ENCODE results near the gene OXER1.

OXER1 gene

DNA sequence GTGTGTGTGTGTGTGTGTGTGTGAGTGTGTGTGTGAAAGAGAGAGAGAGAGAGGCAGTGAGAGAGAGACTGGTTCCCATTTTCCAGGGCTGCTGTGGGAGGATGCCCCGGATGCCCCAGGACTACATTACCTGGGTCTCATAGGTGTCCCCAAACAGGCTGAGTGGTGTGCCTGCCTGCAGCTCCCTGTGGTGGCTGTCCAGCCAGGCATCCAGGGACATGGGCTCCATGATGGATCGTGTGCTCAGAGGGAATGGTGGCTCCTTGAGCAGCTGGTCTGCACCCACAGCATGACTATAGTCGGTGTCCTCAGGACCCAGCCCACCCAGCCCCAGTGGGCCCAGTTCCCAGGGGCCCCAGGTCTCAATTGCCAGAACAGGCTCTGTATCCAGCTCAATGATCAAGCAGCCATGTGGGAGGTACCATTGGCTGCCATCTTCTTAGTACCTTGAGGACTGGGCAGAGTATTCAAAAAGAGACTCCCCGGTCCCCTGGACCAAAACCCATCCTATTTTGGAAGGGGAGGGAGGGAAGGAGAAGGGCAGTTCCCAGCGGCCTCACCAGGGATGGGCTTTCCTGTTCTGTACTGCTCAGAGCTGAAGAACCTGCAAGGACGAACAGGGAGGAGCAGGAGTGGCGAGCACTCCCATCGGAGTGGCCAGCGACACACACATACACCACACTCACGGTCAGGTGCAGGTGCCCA, 5.8 kb upstream of the OXER1 start:
- DNase-seq (ENCODE audit: low spot score) = no peak

DNA sequence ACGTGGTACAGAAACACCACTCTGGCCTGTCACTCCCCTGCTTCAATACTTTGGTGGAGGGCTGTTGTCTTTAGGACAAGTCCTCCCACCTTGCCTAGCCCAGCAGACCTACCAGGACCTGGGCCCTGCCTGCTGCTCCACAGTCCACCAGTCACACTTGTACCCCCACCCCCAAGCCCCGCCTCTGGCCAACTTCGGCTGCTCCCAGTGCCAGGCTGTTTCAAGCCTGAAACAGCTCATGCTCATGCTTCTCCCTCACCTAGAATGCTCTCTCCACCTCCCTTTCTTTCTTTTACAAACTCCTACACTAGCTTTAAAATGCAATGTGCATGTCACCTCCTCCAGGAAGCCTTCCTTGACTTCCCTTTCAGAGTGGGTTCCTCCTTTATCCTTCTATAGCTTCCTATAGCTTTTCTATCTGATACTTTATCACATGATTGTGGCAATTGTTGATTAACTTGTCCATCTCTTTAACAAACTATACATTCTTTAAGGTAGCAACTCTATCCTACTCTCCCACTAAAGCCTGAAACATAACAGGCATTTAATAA, 4.8 kb upstream of the OXER1 start:
- DNase-seq (ENCODE audit: low spot score) = no peak

DNA sequence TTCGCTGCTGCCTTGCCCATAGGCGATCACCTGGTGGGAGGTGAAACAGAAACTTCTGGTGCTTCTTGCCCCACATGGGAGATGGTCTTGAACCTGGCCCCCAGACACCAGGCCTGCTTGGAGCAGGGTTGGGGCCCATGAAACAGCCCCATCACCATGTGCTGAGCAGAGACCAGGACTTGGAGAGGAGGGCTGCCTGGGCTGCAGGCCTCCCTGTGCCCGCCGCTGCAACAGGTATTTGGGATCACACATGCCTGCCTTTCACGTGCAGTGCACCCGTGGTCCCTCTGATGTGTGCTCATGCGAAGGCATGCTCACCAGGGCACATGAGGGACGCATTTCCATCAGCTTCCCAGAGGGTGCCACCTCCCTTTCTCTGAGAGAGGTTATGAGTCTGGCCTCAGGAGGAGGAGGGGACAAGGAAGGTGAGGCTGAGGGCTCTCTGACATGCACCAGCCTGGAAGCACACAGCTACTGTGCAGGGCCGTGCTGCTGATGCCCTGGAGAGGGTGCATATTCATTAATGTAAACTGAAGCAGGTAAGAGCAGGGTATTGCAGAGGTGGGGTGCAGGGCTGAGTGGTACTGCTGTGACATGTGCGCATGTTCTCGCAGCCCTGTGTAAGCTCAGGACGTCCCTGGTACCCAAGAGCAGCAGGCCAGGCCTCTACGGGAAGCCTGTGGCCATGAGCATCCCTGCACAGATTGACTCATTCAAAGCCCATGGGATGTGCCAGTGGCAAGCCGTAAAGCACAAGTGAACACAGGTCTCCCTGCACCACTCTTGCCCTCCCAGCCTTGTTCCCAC, 4.2 kb upstream of the OXER1 start:
- DNase-seq (ENCODE audit: low spot score) = no peak

DNA sequence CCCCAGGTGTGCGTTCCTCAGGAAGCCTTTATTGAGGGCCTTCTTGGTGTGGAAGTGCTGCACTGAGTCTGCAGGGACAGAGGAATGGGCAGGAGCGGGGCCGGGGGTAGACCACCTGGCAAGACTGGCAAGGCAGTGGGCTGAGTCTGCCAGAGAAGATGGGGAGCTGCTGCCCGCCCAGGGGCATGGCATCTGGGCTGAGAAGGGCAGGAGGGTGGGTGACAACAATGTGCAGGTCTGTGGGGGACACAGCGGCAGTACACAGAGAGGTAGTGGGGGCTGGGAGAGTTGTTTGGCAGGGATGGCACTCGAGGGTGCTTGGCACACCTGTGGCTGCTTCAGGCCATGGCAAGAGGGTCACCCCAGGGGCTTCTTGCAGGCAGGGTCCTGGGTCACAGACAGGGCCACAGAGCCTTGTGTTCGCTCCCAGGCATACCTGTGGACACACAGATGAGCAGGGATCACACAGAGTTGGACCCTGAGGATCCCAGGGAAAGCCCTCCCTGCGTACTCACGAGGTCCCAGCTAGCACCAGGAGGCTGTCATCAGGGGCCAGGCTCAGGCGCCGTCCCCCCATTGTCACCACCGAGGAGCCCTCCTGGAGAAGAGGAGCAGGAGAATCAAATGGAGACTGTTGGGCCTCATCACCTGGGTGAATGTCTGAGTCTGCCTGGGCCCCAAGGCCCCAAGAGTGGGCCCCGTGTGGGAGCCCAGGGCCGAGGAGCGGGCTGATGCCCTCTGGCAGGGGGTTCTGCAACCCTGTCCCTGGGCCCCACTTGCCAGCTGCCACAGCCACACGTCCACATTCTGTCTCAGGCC, 3.4 kb upstream of the OXER1 start:
- no peak for DNase-seq (ENCODE audit: low spot score)

DNA sequence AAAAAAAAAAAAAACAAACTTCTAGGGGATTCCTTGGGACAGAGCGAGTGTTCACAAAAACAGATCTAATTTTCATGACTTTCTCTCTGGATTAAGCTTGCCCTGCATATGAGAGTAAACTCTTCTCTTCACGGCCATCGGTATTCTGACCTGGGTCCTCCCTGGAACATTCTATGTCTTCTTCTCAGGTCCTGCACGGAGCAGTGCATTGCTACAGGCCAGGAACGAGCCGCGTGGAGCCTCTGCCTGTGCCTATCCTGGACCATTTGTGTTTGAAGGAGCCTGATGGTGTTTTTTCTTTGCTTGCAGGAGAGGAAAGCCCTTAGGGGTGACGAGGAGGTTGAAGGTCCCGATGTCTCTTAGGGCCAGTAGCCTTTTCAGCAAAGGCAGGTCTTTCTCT, 1.8 kb upstream of the OXER1 start:
- DNase-seq (ENCODE audit: low spot score) = no peak

DNA sequence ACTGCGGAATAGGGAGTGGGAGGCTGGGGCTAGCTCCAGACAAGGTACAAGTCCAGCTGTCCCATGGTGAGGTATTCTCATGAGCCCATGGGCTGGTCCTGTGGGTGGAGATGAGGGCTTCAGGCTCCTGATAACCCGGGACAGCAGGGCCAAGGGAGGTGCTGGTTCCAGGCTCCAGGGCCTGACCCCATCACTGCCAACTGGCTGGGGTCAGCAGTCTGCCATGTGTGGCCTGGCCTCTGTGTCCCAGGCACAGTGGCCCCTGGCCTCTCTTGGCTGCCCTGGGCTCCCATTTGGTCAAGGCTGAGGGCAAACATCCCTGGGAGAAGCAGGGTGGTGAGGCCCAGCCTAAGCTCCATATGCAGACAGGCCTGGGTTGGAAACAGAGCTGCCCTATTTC, 966 bp upstream of the OXER1 start:
- DNase-seq (ENCODE audit: low spot score) = no peak

DNA sequence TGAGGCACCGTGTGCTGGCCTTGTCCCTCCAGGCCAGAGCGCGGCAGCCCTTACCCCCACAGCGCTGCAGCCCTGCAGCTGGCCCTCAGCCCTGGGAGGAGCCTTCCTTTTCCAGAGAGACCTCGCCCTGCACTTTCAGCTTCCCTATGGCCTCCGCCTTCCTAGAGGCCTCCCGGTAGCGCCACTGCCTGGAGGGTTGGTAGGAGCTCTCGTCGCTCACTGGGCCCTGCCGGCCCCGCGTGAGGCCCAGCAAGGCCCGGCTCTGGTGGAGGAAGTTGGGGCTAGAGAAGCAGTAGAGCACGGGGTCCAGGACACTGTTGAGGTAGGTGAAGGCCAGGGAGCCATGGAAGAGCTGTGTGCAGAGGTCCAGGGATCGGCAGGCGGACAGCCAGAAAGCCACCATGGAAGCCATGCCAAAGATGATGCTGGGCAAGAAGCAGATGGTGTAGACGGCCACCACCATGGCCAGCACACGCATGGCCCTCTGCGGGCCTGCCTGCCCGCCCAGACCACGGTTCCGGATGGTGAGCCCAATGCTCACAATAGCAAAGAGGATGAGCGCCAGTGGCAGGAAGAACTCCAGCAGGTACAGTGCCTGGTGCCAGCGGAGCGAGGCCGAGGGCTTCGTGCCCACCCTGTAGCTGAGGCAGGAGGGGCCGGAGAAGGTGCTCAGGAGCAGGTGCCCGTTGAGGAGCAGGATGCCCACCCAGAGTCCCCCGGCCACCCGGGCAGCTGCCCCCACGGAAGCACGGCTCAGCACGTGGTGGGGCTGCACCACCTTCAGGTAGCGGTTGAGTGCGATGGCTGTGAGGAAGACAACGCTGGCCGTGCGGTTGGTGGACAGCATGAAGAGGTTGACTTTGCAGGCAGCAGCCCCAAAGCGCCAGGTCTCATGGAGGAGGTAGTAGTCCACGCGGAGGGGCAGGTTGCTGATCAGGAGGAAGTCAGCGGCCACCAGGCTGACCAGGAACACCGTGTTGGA, 821 bp downstream of the OXER1 start:
- no peak for DNase-seq (ENCODE audit: low spot score)

DNA sequence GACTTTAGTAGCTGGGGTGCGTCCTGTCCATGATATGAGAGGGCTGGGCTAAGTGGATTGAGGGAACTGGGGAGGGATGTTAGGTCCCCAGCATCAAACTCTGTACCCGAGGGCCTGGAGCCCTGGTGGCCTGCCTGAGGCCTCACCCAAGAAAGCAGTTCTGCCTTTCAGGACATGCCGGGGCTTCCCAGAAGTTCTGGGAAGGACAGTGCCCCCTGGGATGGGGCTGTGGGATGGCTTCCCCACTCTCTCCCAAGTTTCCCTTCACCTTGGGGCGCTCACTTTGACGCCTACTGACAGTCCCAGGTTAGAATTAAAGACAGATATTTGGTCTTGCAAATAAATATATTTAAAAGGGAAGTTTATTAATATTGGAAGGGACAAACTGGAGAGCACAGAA, 1.8 kb downstream of the OXER1 start:
- DNase-seq (ENCODE audit: low spot score) = no peak

DNA sequence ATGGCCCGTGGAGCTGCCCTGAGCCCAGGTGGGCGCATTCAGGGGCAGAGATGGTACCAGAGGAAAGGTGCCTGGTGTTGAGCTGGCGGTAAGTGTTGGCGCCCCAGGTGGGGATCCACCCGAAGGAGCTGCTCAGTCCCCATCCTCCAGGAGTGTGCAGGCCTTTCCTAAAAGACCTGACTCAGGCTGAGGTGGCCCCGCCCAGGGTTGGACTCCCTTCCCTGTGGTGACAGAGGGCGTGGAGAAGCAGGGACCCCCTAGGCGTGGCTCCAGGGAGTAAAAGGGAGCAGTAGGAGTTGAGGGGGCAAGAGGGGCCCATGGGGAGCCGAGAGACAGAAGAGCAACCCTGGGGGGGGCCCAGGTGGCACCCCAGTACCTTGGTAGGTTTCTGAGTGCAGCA, 2.4 kb downstream of the OXER1 start:
- DNase-seq (ENCODE audit: low spot score) = no peak

DNA sequence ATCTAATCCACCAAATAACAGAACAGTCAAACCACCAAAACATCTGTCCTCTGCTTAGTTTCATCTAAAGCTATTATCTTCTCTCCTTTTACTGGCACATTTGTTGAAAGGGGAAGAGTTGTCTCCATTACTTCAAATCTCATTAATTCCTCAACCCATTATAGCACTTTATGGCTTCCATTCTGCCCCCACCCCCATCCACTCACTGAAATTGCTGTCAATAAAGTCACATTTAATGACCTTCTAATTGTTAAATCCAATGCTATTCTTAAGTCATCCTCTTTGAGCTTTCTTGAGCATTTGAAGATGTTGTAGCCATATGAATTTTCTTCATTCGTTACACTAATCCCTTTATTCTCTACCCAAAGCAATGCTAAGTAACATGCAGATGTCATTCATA, 5.2 kb downstream of the OXER1 start:
- no peak for DNase-seq (ENCODE audit: low spot score)

DNA sequence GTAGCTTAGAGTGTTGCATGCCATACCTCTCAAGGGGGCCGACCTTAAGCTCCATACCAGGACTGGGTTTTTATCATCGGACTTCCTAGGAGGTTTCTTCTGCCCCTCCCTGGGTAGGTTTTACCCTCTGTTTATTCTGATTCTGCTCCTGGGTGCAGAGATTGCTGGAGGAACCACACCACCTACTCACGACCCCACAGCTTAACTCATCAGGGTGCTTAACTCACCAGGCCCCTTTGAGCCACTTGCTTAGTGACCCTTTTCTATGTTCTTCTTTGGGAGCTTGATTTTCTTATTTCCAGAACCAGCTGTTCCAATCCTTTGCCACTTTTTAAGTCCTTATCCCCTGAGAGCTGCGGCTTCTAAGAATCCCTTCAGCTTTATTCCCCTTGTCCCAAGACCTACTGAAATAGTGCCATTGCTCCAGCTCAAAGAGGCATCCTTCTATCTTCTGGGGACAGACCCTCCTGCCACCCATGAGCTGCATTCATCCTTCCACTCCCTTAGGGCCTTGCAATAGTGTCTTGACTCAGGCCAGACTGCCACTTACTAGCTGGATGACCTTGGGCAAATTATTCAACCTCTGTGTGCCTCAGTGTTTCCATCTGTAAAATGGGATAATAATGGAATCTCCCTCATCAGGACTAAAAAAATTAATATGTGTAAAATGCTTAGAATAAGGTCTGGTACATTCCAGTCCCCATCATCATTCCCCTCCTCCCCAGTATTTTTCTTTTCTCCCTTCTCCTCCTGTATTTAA, 5.8 kb downstream of the OXER1 start:
- DNase-seq (ENCODE audit: low spot score) = no peak

DNA sequence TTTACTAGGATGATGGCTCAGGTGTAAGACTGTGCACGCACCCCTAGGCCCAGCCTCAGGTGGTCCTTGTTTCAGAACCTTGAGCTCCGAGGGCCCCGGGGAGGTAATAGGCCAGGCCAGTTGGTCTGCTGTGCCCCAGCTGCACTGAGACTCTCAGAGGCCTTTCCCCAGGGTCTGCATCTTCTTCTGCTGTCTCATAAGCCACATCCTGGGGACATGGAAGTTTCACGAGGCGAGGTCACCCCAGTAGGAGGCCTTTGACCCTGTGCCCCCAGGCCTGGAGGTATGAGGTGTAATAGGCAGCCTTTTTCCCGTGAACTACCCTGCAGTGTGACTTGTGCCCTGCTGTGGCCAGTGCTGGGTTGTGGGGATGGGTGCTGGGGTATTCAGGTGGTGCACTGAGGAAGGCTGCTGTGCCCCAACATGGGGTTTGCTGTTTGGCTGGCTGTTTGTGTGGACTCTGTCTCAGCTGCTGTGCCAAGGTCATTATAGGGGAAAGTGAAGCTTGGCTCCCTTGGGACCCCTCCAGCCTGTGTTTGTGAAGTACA, 6.9 kb downstream of the OXER1 start:
- no peak for DNase-seq (ENCODE audit: low spot score)

DNA sequence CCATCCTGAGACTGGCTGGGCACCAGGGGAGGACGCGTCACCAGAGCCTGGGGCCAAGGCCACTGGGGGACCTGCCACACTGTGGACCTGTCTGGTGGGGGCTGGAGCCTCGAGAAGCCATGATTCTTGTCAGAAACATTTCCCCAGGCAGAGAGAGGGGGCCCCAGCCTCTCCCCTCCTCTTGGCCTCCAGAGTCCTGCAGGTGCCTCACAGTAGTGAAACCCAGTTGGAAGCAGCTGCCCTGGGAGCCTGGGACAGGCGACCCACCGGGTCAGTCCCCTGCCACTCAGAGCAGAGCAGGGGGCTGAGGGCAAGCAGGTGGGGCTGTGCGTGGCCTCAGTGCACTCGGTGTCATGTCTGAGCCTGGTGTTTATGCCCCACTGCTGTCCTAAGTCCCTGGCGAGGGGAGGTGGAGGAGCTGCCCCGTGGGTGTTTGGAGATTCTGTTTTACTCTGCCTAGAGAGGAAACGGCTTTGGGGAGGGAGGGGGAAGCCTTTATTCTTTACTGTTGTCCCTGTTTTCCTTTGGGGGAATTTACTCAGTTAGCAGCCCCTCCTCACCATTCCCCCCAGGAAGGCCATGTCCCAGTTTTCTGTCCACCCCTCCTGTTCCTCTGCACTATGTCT, 7.7 kb downstream of the OXER1 start:
- DNase-seq (ENCODE audit: low spot score) = no peak

DNA sequence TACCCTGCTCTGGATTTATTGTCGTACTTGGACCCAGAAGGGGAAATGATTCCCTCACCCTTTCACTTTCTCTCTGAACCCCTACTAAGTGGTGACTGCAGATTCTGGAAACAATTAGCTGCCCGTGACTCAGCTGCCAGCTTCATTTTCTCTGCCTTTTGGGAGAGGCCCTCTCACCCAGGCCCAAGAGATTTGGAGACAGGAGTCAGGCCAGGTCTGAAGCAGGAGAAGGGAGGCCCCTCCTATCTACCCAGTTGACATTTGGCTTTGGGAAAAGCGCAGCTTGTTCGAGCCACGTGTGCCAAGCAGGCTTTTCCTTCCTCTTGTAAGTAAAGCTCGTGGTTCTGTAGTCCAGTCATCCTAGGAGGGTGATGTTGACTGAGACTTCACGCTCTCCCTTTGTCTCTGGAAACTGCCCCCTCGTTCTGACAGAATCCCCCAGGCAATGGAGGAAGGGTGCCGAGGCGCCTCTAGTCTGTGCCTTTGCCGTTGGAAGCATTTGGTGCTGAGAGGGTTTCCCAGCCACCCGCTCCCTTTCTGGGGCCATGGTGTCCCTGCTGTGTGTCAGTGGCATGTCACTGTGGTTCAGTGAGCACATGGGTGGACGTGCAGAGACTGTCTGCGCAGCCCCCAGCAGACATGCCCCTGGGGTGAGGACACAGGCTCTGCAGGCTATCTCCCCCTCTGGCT, 8.6 kb downstream of the OXER1 start:
- no peak for DNase-seq (ENCODE audit: low spot score)

DNA sequence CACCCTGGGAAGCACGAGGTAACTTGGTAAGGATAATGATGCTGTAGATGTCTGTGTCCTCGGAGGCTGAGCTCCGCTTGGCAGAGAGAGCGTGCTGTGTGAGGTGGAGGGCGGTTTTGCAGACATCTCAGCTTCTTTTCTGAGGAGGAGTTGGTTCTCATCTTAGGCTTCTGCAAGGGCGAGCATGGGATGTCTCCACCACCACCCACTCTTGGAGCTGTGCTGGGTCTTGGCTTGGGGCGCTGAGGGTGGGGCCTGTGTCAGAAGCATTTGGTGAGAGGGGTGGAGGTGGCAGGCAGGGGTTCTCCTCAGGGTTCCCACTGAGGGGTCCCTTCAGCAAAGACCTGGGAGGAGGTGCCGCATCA, 9.2 kb downstream of the OXER1 start:
- no peak for DNase-seq (ENCODE audit: low spot score)

DNA sequence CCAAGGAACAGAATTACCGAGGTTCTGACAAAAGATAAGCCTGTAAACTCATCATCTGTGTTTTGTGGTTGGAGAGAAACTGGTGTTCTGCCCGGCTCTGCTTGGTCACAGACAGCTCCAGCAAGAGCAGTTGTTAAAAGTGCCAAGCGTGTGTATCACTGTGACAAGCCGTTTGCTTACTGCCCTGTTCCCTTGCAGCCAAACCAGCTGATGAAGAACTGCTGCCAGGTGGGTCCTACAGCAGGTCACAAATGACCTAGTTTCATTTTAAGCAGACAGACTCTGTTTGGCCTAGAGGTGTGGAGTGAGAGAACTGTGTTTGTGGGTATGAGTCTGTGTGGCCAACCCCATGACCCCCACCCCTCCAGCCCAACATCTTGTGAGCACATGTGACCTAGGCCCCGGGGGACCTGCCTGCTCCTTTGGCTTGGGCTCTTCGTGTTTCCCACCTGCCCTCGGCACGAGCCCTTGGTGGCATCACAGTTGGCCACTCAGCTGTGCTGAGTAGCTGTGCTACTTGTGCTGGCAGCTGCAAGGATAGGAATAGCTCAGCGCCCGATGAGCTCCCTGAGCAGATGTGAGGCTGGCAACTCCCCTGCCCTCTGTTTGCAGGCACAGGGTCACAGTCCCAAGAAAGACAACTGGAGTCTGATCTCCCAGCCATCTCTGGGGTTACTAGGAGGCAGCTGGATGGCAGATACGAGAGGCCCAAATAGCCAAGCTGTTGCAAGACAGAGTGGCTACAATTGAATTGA, 9.7 kb downstream of the OXER1 start:
- DNase-seq (ENCODE audit: low spot score) = no peak

DNA sequence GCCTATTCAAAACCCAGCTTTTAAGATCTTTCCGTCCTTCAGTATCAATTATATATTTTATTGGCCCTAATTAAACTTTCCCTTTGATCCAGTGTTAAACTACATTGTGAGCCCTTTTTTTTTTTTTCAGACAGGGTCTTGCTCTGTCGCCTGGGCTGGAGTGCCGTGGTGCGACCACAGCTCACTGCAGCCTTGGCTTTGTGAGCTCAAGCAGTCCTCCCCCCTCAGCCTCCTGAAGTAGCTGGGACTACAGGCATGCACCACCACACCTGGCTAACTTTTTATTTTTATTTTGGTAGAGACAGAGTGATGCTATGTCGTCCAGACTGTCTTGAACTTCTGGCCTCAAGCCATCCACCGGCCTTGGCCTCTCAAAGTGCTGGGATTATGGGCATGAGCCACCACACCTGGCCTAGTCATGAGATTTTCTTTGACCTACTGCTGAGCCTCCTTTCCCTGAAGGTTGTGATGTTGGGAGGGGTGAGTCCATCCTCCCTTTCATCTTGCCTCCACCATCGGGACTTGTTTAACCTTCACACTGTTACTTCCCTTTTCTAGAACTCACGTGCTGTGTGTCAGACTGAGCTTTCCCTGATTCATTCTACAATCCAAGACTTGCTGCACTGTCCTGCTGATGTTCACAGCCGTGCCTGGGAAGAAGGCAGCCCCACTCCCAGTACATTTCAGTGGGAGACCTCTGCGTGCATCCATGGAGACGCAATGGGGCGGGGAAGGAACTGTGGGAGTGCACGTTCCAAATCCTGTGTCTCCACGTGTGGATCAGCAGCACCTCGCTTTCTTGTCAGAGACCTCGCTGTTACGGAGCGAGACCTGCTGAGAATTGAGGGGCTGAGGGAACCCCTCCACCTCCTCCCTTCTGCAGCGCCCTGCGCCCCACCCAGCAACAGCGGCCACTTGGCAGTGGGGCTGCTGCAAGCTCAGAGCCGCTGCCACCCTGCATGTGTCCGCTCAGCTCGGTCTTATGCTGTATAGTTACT, 10.8 kb downstream of the OXER1 start:
- DNase-seq (ENCODE audit: low spot score) = no peak

Data from ecto neural progenitor cell (in vitro differentiated cells).